ENCODE measurements around the gene ADAMTSL2. TPM values are rescaled to one million over a fixed set of nuclear protein-coding genes. Genes with fewer than 3 reads are reported as not detected.

ADAMTSL2 gene
- polyA plus RNA-seq, 1 of the 3 experiments (the other 2 are of a cell fraction), result 0.21 TPM

- Histone ChIP-seq H3K27ac (ENCODE audit: low read depth in 2 of 2, low read length in 1 of 2) (no peak overlapping the region), H3K36me3 (replicated peaks in 1 of 2; ENCODE audit: control insufficient read depth in 1 of 2, insufficient read depth in 2 of 2, low read length in 1 of 2) (no peaks in the 10 kb centered on the region), H3K9ac (no peak overlapping the region), H4K20me1 (ENCODE audit: insufficient read depth) (no peaks in the 10 kb centered on the region), H3K4me1 (ENCODE audit: control insufficient read depth in 1 of 2, insufficient read depth in 2 of 2, low read depth in 1 of 2, low read length in 1 of 2) (peaks cover 0 to 49% of the 10 kb centered on the region in 2 experiments; a peak in 1 of 4 replicates), H2AFZ (ENCODE audit: low read depth) (no peak overlapping the region), H3F3A (replicated peaks; ENCODE audit: insufficient read depth) (peaks cover 4% of the 10 kb centered on the region), H3K27me3 (ENCODE audit: insufficient read depth) (no peaks in the 10 kb centered on the region), H3K79me2 (ENCODE audit: insufficient read depth) (no peaks in the 10 kb centered on the region), H3K9me3 (no peaks in the 10 kb centered on the region), H3K9me2 (no peaks in the 10 kb centered on the region), H3K4me3 (ENCODE audit: low read depth in 2 of 2, low read length in 1 of 2) (no peak overlapping the region), H3K4me2 (no peak overlapping the region)
- ChIA-PET POLR2A (no interaction called here), CTCF (interaction anchor here (0.9 to 1.0 kb wide), 2 partner anchors 26 to 275 kb away, joined by 3 read pairs; no protein-coding TSS in a partner anchor)
- TF ChIP-seq SMC3 (IDR thresholded peaks at IDR 0.05; ENCODE audit: low read depth, low read length) (no peak), TAF1 (IDR thresholded peaks at IDR 0.05; ENCODE audit: borderline replicate concordance, low read depth, low read length) (no peak), RAD21 (IDR thresholded peaks at IDR 0.05; ENCODE audit: low read length) (no peak), IRF3 (IDR thresholded peaks at IDR 0.05; ENCODE audit: low read depth, low read length) (no peak), MXI1 (IDR thresholded peaks at IDR 0.05; ENCODE audit: low read depth, low read length) (no peak), EP300 (IDR thresholded peaks at IDR 0.05; ENCODE audit: borderline replicate concordance in 1 of 2, low read depth in 1 of 2, low read length in 1 of 2) (no peak), GABPA (IDR thresholded peaks at IDR 0.05; ENCODE audit: low read depth) (no peak)
- no peak for DNase-seq
- 85% methylated on average over 24 of the region's 24 CpGs for WGBS (ENCODE audit: low lambda C conversion rate)
Measured at GRCh38 chr9:133507246-133507965, 27.1 kb upstream of the ADAMTSL2 start.

- H3K4me3 ChIP-seq (ENCODE audit: low read depth in 2 of 2, low read length in 1 of 2), result no peak overlapping the region
- H3K27me3 ChIP-seq (ENCODE audit: insufficient read depth), result no peaks in the 10 kb centered on the region
- no peaks in the 10 kb centered on the region for H3K79me2 ChIP-seq (ENCODE audit: insufficient read depth)
- H2AFZ ChIP-seq (ENCODE audit: low read depth), result no peak overlapping the region
- ChIA-PET CTCF (interaction anchor here (1.0 to 2.2 kb wide), 2 partner anchors 21 to 26 kb away, joined by 3 to 9 read pairs; no protein-coding TSS in a partner anchor), POLR2A (interaction anchor here (1.4 kb wide), 1 partner anchor 20 kb away, joined by 4 read pairs; no protein-coding TSS in a partner anchor)
- H3F3A ChIP-seq (replicated peaks; ENCODE audit: insufficient read depth), result peaks cover 4% of the 10 kb centered on the region
- no peaks in the 10 kb centered on the region for H4K20me1 ChIP-seq (ENCODE audit: insufficient read depth)
- H3K4me2 ChIP-seq, result no peak overlapping the region
- no peaks in the 10 kb centered on the region for H3K9me3 ChIP-seq
- no peaks in the 10 kb centered on the region for H3K9me2 ChIP-seq
- H3K36me3 ChIP-seq (replicated peaks in 1 of 2; ENCODE audit: control insufficient read depth in 1 of 2, insufficient read depth in 2 of 2, low read length in 1 of 2), result no peaks in the 10 kb centered on the region
- no peak for DNase-seq
- WGBS (ENCODE audit: low lambda C conversion rate), result 79% methylated on average over 8 of the region's 8 CpGs
- H3K9ac ChIP-seq, result no peak overlapping the region
- H3K4me1 ChIP-seq (ENCODE audit: control insufficient read depth in 1 of 2, insufficient read depth in 2 of 2, low read depth in 1 of 2, low read length in 1 of 2), result peaks cover 0 to 55% of the 10 kb centered on the region in 2 experiments; a peak in 2 of 4 replicates
- H3K27ac ChIP-seq (ENCODE audit: low read depth in 2 of 2, low read length in 1 of 2), result no peak overlapping the region
- no peak for TF ChIP-seq MAX (IDR thresholded peaks at IDR 0.05; ENCODE audit: low read depth)
- no peak for TF ChIP-seq ZBTB33 (IDR thresholded peaks at IDR 0.05; ENCODE audit: borderline replicate concordance, low read depth)
- TF ChIP-seq FOSL2 (IDR thresholded peaks at IDR 0.05; ENCODE audit: borderline replicate concordance, low read depth), result no peak
- no peak for TF ChIP-seq SMC3 (IDR thresholded peaks at IDR 0.05; ENCODE audit: low read depth, low read length)
- no peak for TF ChIP-seq NFIC (IDR thresholded peaks at IDR 0.05; ENCODE audit: borderline replicate concordance)
- no peak for TF ChIP-seq TEAD4 (IDR thresholded peaks at IDR 0.05; ENCODE audit: borderline replicate concordance, insufficient read depth)
- no peak for TF ChIP-seq ELF1 (IDR thresholded peaks at IDR 0.05)
- TF ChIP-seq MXI1 (IDR thresholded peaks at IDR 0.05; ENCODE audit: low read depth, low read length), result no peak
- no peak for TF ChIP-seq EP300 (IDR thresholded peaks at IDR 0.05; ENCODE audit: borderline replicate concordance in 1 of 2, low read depth in 1 of 2, low read length in 1 of 2)
- no peak for TF ChIP-seq USF2 (IDR thresholded peaks at IDR 0.05; ENCODE audit: borderline replicate concordance, low read depth, low read length)
- TF ChIP-seq IRF3 (IDR thresholded peaks at IDR 0.05; ENCODE audit: low read depth, low read length), result no peak
- TF ChIP-seq POLR2AphosphoS5 (IDR thresholded peaks at IDR 0.05; ENCODE audit: low read depth, low read length), result no peak
- no peak for TF ChIP-seq RXRA (IDR thresholded peaks at IDR 0.05; ENCODE audit: borderline replicate concordance, low read depth)
- no peak for TF ChIP-seq MEF2A (IDR thresholded peaks at IDR 0.05; ENCODE audit: borderline replicate concordance, low read depth)
- TF ChIP-seq EZH2phosphoT487 (IDR thresholded peaks at IDR 0.05; ENCODE audit: borderline replicate concordance, low read depth), result no peak
- TF ChIP-seq YY1 (IDR thresholded peaks at IDR 0.05; ENCODE audit: low read depth), result no peak
- no peak for TF ChIP-seq USF1 (IDR thresholded peaks at IDR 0.05; ENCODE audit: borderline replicate concordance, low read depth)
Measured at GRCh38 chr9:133508046-133508445, 26.5 kb upstream of the ADAMTSL2 start.

Data from SK-N-SH (cell line).